ENCODE measurements around the gene NPDC1.

Gene NPDC1

GRCh38 chr9:137063311-137064026, 17.5 kb upstream of the NPDC1 start:
- TF ChIP-seq SIN3A (IDR thresholded peaks at IDR 0.05; ENCODE audit: borderline replicate concordance, insufficient read depth, low read length) (no peak), FOXP2 (optimal IDR thresholded peaks at IDR 0.05; ENCODE audit: borderline replicate concordance, extremely low read depth, extremely low read length, insufficient read depth) (no peak), TAF1 (IDR thresholded peaks at IDR 0.05; ENCODE audit: borderline replicate concordance, insufficient read depth, low read length) (no peak), POLR2AphosphoS5 (IDR thresholded peaks at IDR 0.05; ENCODE audit: low read depth, low read length) (no peak)
- TF ChIP-seq, protein P1, sequence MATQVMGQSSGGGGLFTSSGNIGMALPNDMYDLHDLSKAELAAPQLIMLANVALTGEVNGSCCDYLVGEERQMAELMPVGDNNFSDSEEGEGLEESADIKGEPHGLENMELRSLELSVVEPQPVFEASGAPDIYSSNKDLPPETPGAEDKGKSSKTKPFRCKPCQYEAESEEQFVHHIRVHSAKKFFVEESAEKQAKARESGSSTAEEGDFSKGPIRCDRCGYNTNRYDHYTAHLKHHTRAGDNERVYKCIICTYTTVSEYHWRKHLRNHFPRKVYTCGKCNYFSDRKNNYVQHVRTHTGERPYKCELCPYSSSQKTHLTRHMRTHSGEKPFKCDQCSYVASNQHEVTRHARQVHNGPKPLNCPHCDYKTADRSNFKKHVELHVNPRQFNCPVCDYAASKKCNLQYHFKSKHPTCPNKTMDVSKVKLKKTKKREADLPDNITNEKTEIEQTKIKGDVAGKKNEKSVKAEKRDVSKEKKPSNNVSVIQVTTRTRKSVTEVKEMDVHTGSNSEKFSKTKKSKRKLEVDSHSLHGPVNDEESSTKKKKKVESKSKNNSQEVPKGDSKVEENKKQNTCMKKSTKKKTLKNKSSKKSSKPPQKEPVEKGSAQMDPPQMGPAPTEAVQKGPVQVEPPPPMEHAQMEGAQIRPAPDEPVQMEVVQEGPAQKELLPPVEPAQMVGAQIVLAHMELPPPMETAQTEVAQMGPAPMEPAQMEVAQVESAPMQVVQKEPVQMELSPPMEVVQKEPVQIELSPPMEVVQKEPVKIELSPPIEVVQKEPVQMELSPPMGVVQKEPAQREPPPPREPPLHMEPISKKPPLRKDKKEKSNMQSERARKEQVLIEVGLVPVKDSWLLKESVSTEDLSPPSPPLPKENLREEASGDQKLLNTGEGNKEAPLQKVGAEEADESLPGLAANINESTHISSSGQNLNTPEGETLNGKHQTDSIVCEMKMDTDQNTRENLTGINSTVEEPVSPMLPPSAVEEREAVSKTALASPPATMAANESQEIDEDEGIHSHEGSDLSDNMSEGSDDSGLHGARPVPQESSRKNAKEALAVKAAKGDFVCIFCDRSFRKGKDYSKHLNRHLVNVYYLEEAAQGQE (IDR thresholded peaks at IDR 0.05; ENCODE audit: insufficient read depth in 1 of 2, low read depth in 2 of 2, low read length in 2 of 2), result no peak

DNA sequence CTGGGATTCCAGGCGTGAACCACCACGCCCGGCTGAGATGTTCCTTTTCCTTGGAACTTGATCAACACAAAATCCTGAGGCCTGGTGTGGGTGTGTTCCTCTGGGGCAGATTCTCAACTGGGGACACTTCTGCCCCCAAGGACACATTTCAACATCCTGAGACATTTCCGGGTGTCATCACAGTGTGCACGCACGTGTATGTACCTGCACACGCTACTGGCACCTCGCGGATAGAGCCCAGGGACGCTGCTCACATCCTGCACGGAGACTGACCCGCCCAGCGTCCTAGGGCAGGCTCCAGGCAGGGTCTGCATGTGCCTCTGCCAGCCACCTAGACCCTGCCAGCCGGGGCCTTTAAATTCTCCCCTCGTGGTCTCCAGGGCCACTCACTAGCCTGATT, 16.4 kb upstream of the NPDC1 start:
- TF ChIP-seq POLR2AphosphoS5 (IDR thresholded peaks at IDR 0.05; ENCODE audit: low read depth, low read length), result no peak
- no peak for TF ChIP-seq FOXP2 (optimal IDR thresholded peaks at IDR 0.05; ENCODE audit: borderline replicate concordance, extremely low read depth, extremely low read length, insufficient read depth)
- TF ChIP-seq TAF1 (IDR thresholded peaks at IDR 0.05; ENCODE audit: borderline replicate concordance, insufficient read depth, low read length), result no peak
- TF ChIP-seq SIN3A (IDR thresholded peaks at IDR 0.05; ENCODE audit: borderline replicate concordance, insufficient read depth, low read length), result no peak
- TF ChIP-seq, protein P1 (IDR thresholded peaks at IDR 0.05; ENCODE audit: insufficient read depth in 1 of 2, low read depth in 2 of 2, low read length in 2 of 2), result no peak

DNA sequence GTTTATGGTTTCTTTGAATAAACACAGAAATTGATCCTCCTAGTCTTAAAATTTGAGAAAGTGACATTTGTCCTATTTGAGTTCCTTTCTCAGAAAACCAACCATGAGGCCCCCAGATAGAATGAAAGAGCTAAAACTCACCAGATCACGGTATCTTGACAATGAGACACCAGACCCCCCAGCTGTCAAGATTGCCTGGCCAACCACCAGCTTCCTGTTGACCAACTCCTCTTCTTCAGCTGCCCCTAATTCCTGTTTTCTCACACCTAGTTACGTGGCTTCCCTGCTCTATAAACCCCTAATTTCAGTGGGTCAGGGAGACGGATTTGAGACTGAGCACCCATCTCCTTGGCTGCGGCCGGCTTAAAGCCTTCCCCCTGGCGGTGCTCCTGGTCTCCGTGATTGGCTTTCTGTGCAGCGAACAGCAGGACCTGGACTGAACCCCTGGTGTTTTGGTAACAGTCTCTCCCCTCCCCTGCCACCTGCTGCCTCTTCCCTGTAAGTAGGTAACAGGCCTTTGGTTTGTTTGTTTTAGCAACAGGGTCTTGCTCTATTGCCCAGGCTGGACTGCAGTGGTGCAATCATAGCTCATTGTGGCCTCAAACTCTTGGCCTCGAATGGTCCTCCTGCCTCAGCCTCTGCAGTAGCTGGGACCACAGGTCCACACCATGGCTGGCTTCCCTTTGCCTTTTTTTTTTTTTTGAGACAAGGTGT, 12.7 kb upstream of the NPDC1 start:
- no peak for TF ChIP-seq FOXP2 (optimal IDR thresholded peaks at IDR 0.05; ENCODE audit: borderline replicate concordance, extremely low read depth, extremely low read length, insufficient read depth)
- TF ChIP-seq SIN3A (IDR thresholded peaks at IDR 0.05; ENCODE audit: borderline replicate concordance, insufficient read depth, low read length), result no peak
- TF ChIP-seq, protein P1 (IDR thresholded peaks at IDR 0.05; ENCODE audit: insufficient read depth in 1 of 2, low read depth in 2 of 2, low read length in 2 of 2), result no peak
- TF ChIP-seq TAF1 (IDR thresholded peaks at IDR 0.05; ENCODE audit: borderline replicate concordance, insufficient read depth, low read length), result no peak
- no peak for TF ChIP-seq POLR2AphosphoS5 (IDR thresholded peaks at IDR 0.05; ENCODE audit: low read depth, low read length)

DNA sequence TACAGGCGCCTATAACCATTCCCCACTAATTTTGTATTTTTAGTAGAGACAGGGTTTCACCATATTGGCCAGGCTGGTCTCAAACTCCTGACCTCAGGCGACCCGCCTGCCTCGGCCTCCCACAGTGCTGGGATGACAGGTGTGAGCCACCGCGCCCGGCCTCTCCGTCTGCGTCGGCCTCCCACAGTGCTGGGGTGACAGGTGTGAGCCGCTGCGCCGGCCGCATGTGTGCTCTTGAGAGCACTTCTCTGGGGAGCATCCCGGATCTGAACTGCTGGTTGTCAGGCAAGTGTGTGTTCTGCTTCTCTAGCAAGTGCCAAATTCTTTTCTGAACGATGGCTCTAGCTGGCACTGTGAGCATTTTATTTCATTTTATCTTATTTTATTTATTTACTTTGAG, 11.6 kb upstream of the NPDC1 start:
- TF ChIP-seq, protein P1 (IDR thresholded peaks at IDR 0.05; ENCODE audit: insufficient read depth in 1 of 2, low read depth in 2 of 2, low read length in 2 of 2), result no peak
- TF ChIP-seq TAF1 (IDR thresholded peaks at IDR 0.05; ENCODE audit: borderline replicate concordance, insufficient read depth, low read length) (no peak), FOXP2 (optimal IDR thresholded peaks at IDR 0.05; ENCODE audit: borderline replicate concordance, extremely low read depth, extremely low read length, insufficient read depth) (no peak), POLR2AphosphoS5 (IDR thresholded peaks at IDR 0.05; ENCODE audit: low read depth, low read length) (no peak), SIN3A (IDR thresholded peaks at IDR 0.05; ENCODE audit: borderline replicate concordance, insufficient read depth, low read length) (no peak)
